PC-9 (cell line): ENCODE data around the gene ALG11. TPM values are rescaled to one million over a fixed set of nuclear protein-coding genes. Genes with fewer than 3 reads are reported as not detected.
"Not testable (repeated sequence)": the region's sequence is repeated elsewhere in the genome, so short reads cannot be mapped to it uniquely, and the experiment has no call there.

Source experiments
- BruUV-seq: library from RNA; stranded (reverse); fragments of 400-500 nt; replicated peaks from 2 replicates; lab custom pipeline; 2021; lab: Mats Ljungman, UMichigan
- CTCF ChIA-PET: fragments of 300-600 bp; sonication (Branson Sonifier 250); formaldehyde crosslinking; loops from one replicate; lab custom pipeline; 2022; ENCODE audit warnings: antibody characterized with exemption; lab: Charles Lee
- POLR2A ChIA-PET: fragments of 300-600 bp; sonication (Branson Sonifier 250); formaldehyde crosslinking; loops from one replicate; lab custom pipeline; 2022; ENCODE audit warnings: antibody characterized with exemption; ENCODE audit not compliant: unreplicated experiment; lab: Charles Lee
- DNase-seq, 2 experiments: peaks; one replicate each; pipeline versions ENCODE4 v3.0.0 to v3.0.0-alpha.2; 2015 to 2022; ENCODE audit warnings: mixed read lengths in 1 of 2
- H2AFZ ChIP-seq: fragments of 200-600 bp; sonication (generic); 2 replicates; pipeline ENCODE4 v1.8.1; 2017; ENCODE audit warnings: antibody characterized with exemption
- H3F3A ChIP-seq: fragments of 200-600 bp; sonication (generic); 2 replicates; pipeline ENCODE4 v1.8.1; 2017; ENCODE audit warnings: antibody characterized with exemption, mild to moderate bottlenecking, low read depth; ENCODE audit not compliant: insufficient read depth
- H3K27ac ChIP-seq: fragments of 200-600 bp; sonication (generic); 2 replicates; pipeline ENCODE4 v1.6.1; 2016; ENCODE audit warnings: mixed run types
- H3K27me3 ChIP-seq: fragments of 200-600 bp; sonication (generic); 2 replicates; pipeline ENCODE4 v1.6.1; 2016; ENCODE audit warnings: low read depth, mixed run types; ENCODE audit not compliant: insufficient read depth
- H3K36me3 ChIP-seq: fragments of 200-600 bp; sonication (generic); 2 replicates; pipeline ENCODE4 v1.6.1; 2016; ENCODE audit warnings: low read depth, mixed run types
- H3K4me1 ChIP-seq: fragments of 200-600 bp; sonication (generic); replicated peaks from 2 replicates; pipeline ENCODE4 v1.6.1; 2016; ENCODE audit warnings: mixed run types; ENCODE audit not compliant: insufficient read depth
- H3K4me2 ChIP-seq: fragments of 200-600 bp; sonication (generic); 2 replicates; pipeline ENCODE4 v1.6.1; 2017; ENCODE audit warnings: mixed run types
- H3K4me3 ChIP-seq: fragments of 200-600 bp; sonication (generic); 2 replicates; pipeline ENCODE4 v1.6.1; 2016; ENCODE audit warnings: mixed run types
- H3K79me2 ChIP-seq: fragments of 200-600 bp; sonication (generic); 2 replicates; pipeline ENCODE4 v1.6.1; 2017; ENCODE audit warnings: low read depth, mixed run types
- H3K9me2 ChIP-seq: fragments of 200-600 bp; sonication (generic); 2 replicates; pipeline ENCODE4 v1.8.1; 2017; ENCODE audit warnings: mild to moderate bottlenecking; ENCODE audit not compliant: insufficient read depth
- H3K9me3 ChIP-seq: fragments of 200-600 bp; sonication (generic); 2 replicates; pipeline ENCODE4 v1.8.1; 2016; ENCODE audit warnings: low read depth; ENCODE audit not compliant: insufficient read depth
- H4K20me1 ChIP-seq: fragments of 200-600 bp; sonication (generic); 2 replicates; pipeline ENCODE4 v1.8.1; 2017; ENCODE audit not compliant: insufficient read depth
- CTCF ChIP-seq: fragments of 200-600 bp; sonication (generic); conservative IDR thresholded peaks from 2 replicates; pipeline ENCODE4 v1.6.1; 2017; ENCODE audit warnings: mixed run types, antibody characterized with exemption, mild to moderate bottlenecking, moderate library complexity
- EZH2 ChIP-seq: fragments of 200-600 bp; sonication (generic); IDR thresholded peaks from 2 replicates; pipeline ENCODE4 v1.8.0; 2017; ENCODE audit warnings: antibody characterized with exemption, low read depth
- intact Hi-C: fragments of 100-400 bp; cut with micrococcal nuclease; formaldehyde crosslinking; loops from one replicate; pipeline ENCODE4 v1.10.0; 2022; ENCODE audit not compliant: unreplicated experiment
- total RNA-seq: library from RNA; stranded (reverse); gene quantifications from 2 replicates; pipeline ENCODE4 v1.2.3, GENCODE V29; 2021

Gene ALG11
- total RNA-seq, 1 experiment from 2014 or later: 15.0 TPM

- no peak for DNase-seq
- Histone ChIP-seq H2AFZ (no peak overlapping the region), H3K36me3 (no peaks in the 10 kb centered on the region), H3K27me3 (no peaks in the 10 kb centered on the region), H3K27ac (no peak overlapping the region), H3K9me3 (no peaks in the 10 kb centered on the region), H3K4me1 (no peaks in the 10 kb centered on the region), H3K9me2 (no peaks in the 10 kb centered on the region), H3K4me2 (no peak overlapping the region), H3F3A (no peaks in the 10 kb centered on the region), H3K4me3 (no peak overlapping the region), H3K79me2 (no peaks in the 10 kb centered on the region), H4K20me1 (no peaks in the 10 kb centered on the region)
- POLR2A ChIA-PET: no interaction called here
- CTCF ChIA-PET: no interaction called here
- no TSS peak for BruUV-seq
- intact Hi-C loops: no loop called here
- no peak for TF ChIP-seq EZH2
- TF ChIP-seq CTCF: no peak
Observed at GRCh38 chr13:52053460-52053859, 41.3 kb downstream of the ALG11 start.

DNA sequence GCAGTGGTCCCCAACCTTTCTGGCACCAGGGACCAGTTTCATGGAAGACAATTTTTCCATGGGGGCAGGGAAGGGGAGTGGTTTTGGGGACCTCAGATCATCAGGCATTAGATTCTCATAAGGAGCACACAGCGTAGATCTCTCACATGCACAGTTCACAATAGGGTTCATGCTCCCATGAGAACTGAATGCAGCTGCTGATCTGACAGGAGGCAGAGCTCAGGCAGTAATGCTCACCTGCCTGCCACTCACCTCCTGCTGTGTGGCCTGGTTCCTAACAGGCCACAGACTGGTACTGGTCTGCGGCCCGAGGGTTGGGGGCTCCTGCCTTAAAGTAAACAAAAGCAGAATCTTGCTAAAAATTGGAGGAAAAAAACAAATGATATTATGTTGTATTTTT is 48.9 kb downstream of the ALG11 start:
- H3K4me1 ChIP-seq, H3K36me3 ChIP-seq, POLR2A ChIA-PET, H4K20me1 ChIP-seq, DNase-seq, H3K9me2 ChIP-seq, H3K27me3 ChIP-seq, H2AFZ ChIP-seq, H3K4me3 ChIP-seq, intact Hi-C loops, H3K4me2 ChIP-seq, CTCF ChIA-PET, H3K9me3 ChIP-seq, H3K27ac ChIP-seq, H3K79me2 ChIP-seq, H3F3A ChIP-seq, BruUV-seq: not testable (repeated sequence)

- H3K9me3 ChIP-seq: peaks cover 4% of the 10 kb centered on the region; the same call in 1 of the 2 replicates
- no peaks in the 10 kb centered on the region for H3K27me3 ChIP-seq
- CTCF ChIA-PET: no interaction called here
- H3K9me2 ChIP-seq: no peaks in the 10 kb centered on the region
- no peak overlapping the region for H3K27ac ChIP-seq
- H2AFZ ChIP-seq: 0 out of 2 replicates have a peak overlapping the region, but pooled peaks have one; percentile 54
- BruUV-seq: no TSS peak
- H4K20me1 ChIP-seq: no peaks in the 10 kb centered on the region
- POLR2A ChIA-PET: no interaction called here
- DNase-seq: no peak
- H3K79me2 ChIP-seq: no peaks in the 10 kb centered on the region
- H3K36me3 ChIP-seq: no peaks in the 10 kb centered on the region
- no peaks in the 10 kb centered on the region for H3K4me1 ChIP-seq
- intact Hi-C loops: no loop called here
- no peak for TF ChIP-seq CTCF
- no peak for TF ChIP-seq EZH2
- H3F3A ChIP-seq: peaks cover 4% of the 10 kb centered on the region; the same call in 1 of the 2 replicates
- H3K4me2 ChIP-seq: no peak overlapping the region
- H3K4me3 ChIP-seq: no peak overlapping the region
Observed at GRCh38 chr13:52061587-52061986, 49.4 kb downstream of the ALG11 start.

DNA sequence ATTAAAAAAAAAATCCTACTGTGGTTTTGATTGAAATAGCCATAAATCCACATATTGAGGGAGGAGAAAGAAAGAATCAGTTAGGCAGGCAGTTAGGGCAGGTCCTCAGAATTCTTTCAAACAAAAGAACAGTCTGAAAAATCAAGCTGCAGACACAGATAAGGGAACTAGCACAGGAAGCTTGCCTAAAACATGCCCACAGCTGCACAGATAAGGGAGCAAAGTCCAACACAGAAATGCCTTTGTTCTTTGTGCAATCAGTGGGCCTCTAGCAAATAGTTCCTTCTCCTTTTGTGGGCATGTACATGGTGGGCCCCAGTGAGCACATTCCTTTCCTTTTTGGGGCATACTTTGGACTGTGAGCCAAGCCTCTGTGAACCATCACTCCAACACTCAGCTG is 55.0 kb downstream of the ALG11 start:
- Histone ChIP-seq H3K9me2 (no peaks in the 10 kb centered on the region), H3K27me3 (no peaks in the 10 kb centered on the region), H3K4me1 (0 out of 2 replicates have a peak, but pooled peaks cover 4% of the 10 kb centered on the region), H3K36me3 (no peaks in the 10 kb centered on the region), H3K27ac (no peak overlapping the region), H3K79me2 (no peaks in the 10 kb centered on the region), H3F3A (peaks cover 4% of the 10 kb centered on the region; the same call in 1 of the 2 replicates), H3K4me3 (no peak overlapping the region), H3K9me3 (peaks cover 17% of the 10 kb centered on the region; the same call in 1 of the 2 replicates), H4K20me1 (no peaks in the 10 kb centered on the region), H3K4me2 (no peak overlapping the region), H2AFZ (no peak overlapping the region)
- TF ChIP-seq CTCF: no peak
- no peak for TF ChIP-seq EZH2
- intact Hi-C loops: no loop called here
- CTCF ChIA-PET: no interaction called here
- POLR2A ChIA-PET: no interaction called here
- DNase-seq: no peak
- BruUV-seq: no TSS peak
